AG09319 (cell line): ENCODE results near the gene TBL2.

Experiments
- DNase-seq: peaks from one replicate; pipeline ENCODE4 v3.0.0-alpha.2; 2010; ENCODE audit warnings: low read depth; ENCODE audit errors: extremely low read depth
- CTCF ChIP-seq: IDR thresholded peaks from 2 replicates; pipeline ENCODE4 v1.5.1; 2011; ENCODE audit warnings: low read depth, mild to moderate bottlenecking, inconsistent platforms, low read length, moderate library complexity

The TBL2 gene

GRCh38 chr7:73599916-73600315 lies 21.5 kb upstream of the TBL2 start:
- no peak for DNase-seq
- TF ChIP-seq CTCF = no peak

- no peak for TF ChIP-seq CTCF
- DNase-seq = no peak
Observed at GRCh38 chr7:73599151-73599882, 20.9 kb upstream of the TBL2 start.

GRCh38 chr7:73597978-73598782 lies 19.8 kb upstream of the TBL2 start:
- no peak for DNase-seq
- no peak for TF ChIP-seq CTCF

GRCh38 chr7:73596191-73597065 lies 18.0 kb upstream of the TBL2 start:
- no peak for TF ChIP-seq CTCF
- DNase-seq = no peak

GRCh38 chr7:73595358-73595757 lies 17.0 kb upstream of the TBL2 start:
- no peak for TF ChIP-seq CTCF
- DNase-seq = no peak

GRCh38 chr7:73593207-73594045 lies 15.0 kb upstream of the TBL2 start:
- DNase-seq = no peak
- TF ChIP-seq CTCF = no peak
